HEK293 (cell line): ENCODE results near the gene SLC16A10.

Source experiments
- CTCF ChIA-PET: fragments of 350-600 bp; formaldehyde crosslinking; extraction: SDS; loops from one replicate; lab custom pipeline; 2021; ENCODE audit warnings: antibody characterized with exemption; lab: Yijun Ruan, JAX
- POLR2A ChIA-PET: fragments of 300-600 bp; formaldehyde crosslinking; extraction: SDS; loops from one replicate; lab custom pipeline; 2020; ENCODE audit warnings: antibody characterized with exemption, inconsistent platforms; lab: Yijun Ruan, JAX
- H3K27ac ChIP-seq: fragments of 200-500 bp; sonication (Bioruptor generic); 2 replicates; pipeline ENCODE4 v1.5.1; 2014; ENCODE audit warnings: low read depth, low read length, control low read depth, inconsistent platforms; ENCODE audit errors: extremely low read depth
- H3K36me3 ChIP-seq, 2 experiments: fragments of 200-500 bp in 1 of 2; sonication (Bioruptor generic) in 1 of 2; 1 replicate in 1 of 2; 2 replicates in 1 of 2; pipeline ENCODE4 v1.5.1; 2014 to 2017; ENCODE audit warnings: inconsistent platforms in 2 of 2, low read length in 2 of 2; ENCODE audit not compliant: control insufficient read depth in 2 of 2, insufficient read depth in 1 of 2
- H3K4me1 ChIP-seq: fragments of 200-500 bp; sonication (Bioruptor generic); 2 replicates; pipeline ENCODE4 v1.5.1; 2014; ENCODE audit warnings: mild to moderate bottlenecking, low read length, inconsistent platforms; ENCODE audit not compliant: control insufficient read depth, insufficient read depth
- H3K4me3 ChIP-seq: 2 replicates; pipeline ENCODE4 v1.5.1; 2011; ENCODE audit warnings: low read depth, mild to moderate bottlenecking, control low read depth, low read length, moderate library complexity
- H3K9me3 ChIP-seq: fragments of 200-500 bp; sonication (Bioruptor generic); 2 replicates; pipeline ENCODE4 v1.5.1; 2014; ENCODE audit warnings: low read depth, low read length, inconsistent platforms; ENCODE audit not compliant: control insufficient read depth, insufficient read depth
- BCL11A ChIP-seq: fragments of 450-650 bp; formaldehyde crosslinking; IDR thresholded peaks from 2 replicates; pipeline ENCODE4 v1.5.1; 2016; ENCODE audit warnings: low read depth, missing biosample characterization, missing genetic modification characterization
- BCL6B ChIP-seq: fragments of 450-650 bp; formaldehyde crosslinking; IDR thresholded peaks from 2 replicates; pipeline ENCODE4 v1.5.1; 2017; ENCODE audit warnings: missing biosample characterization, missing genetic modification characterization
- GLI4 ChIP-seq: fragments of 450-650 bp; formaldehyde crosslinking; IDR thresholded peaks from 2 replicates; pipeline ENCODE4 v1.5.1; 2016; ENCODE audit warnings: missing biosample characterization, missing genetic modification characterization
- HIC1 ChIP-seq: fragments of 450-650 bp; formaldehyde crosslinking; IDR thresholded peaks from 2 replicates; pipeline ENCODE4 v1.5.1; 2016; ENCODE audit warnings: missing biosample characterization, missing genetic modification characterization
- RBAK ChIP-seq: fragments of 450-650 bp; formaldehyde crosslinking; IDR thresholded peaks from 2 replicates; pipeline ENCODE4 v1.5.1; 2016; ENCODE audit warnings: missing biosample characterization, missing genetic modification characterization
- ZFP41 ChIP-seq: fragments of 450-650 bp; formaldehyde crosslinking; IDR thresholded peaks from 2 replicates; pipeline ENCODE4 v1.5.1; 2016; ENCODE audit warnings: missing biosample characterization, missing genetic modification characterization, borderline replicate concordance
- ZNF112 ChIP-seq: fragments of 450-650 bp; formaldehyde crosslinking; IDR thresholded peaks from 2 replicates; pipeline ENCODE4 v1.5.0; 2017; ENCODE audit warnings: missing biosample characterization, missing genetic modification characterization
- ZNF157 ChIP-seq: fragments of 450-650 bp; formaldehyde crosslinking; IDR thresholded peaks from 2 replicates; pipeline ENCODE4 v1.5.1; 2016; ENCODE audit warnings: missing biosample characterization, missing genetic modification characterization
- ZNF223 ChIP-seq: fragments of 450-650 bp; formaldehyde crosslinking; IDR thresholded peaks from 2 replicates; pipeline ENCODE4 v1.5.1; 2016; ENCODE audit warnings: missing biosample characterization, missing genetic modification characterization
- ZNF24 ChIP-seq: fragments of 450-650 bp; formaldehyde crosslinking; IDR thresholded peaks from 2 replicates; pipeline ENCODE4 v1.5.1; 2016; ENCODE audit warnings: missing biosample characterization, missing genetic modification characterization
- ZNF391 ChIP-seq: fragments of 450-650 bp; formaldehyde crosslinking; IDR thresholded peaks from 2 replicates; pipeline ENCODE4 v1.5.1; 2016; ENCODE audit warnings: low read depth, missing biosample characterization, missing genetic modification characterization, borderline replicate concordance
- ZNF518A ChIP-seq: fragments of 450-650 bp; formaldehyde crosslinking; conservative IDR thresholded peaks from 2 replicates; pipeline ENCODE4 v1.5.1; 2016; ENCODE audit warnings: low read depth, missing biosample characterization, missing genetic modification characterization
- ZNF670 ChIP-seq: fragments of 450-650 bp; formaldehyde crosslinking; IDR thresholded peaks from 2 replicates; pipeline ENCODE4 v1.5.1; 2016; ENCODE audit warnings: missing biosample characterization, missing genetic modification characterization, low read depth
- ZNF692 ChIP-seq: fragments of 450-650 bp; formaldehyde crosslinking; IDR thresholded peaks from 2 replicates; pipeline ENCODE4 v1.5.1; 2016; ENCODE audit warnings: missing biosample characterization, missing genetic modification characterization
- ZXDB ChIP-seq: fragments of 450-650 bp; formaldehyde crosslinking; IDR thresholded peaks from 2 replicates; pipeline ENCODE4 v1.5.1; 2016; ENCODE audit warnings: missing biosample characterization, missing genetic modification characterization
- TF ChIP-seq, protein P1 (sequence below): fragments of 450-650 bp; formaldehyde crosslinking; IDR thresholded peaks from 2 replicates; pipeline ENCODE4 v1.5.1; 2017; ENCODE audit warnings: missing biosample characterization, missing genetic modification characterization
- TF ChIP-seq, protein P2 (sequence below): fragments of 450-650 bp; formaldehyde crosslinking; IDR thresholded peaks from 2 replicates; pipeline ENCODE4; 2016; ENCODE audit warnings: missing biosample characterization, missing genetic modification characterization

The SLC16A10 gene

GRCh38 chr6:111207141-111207858, 120.0 kb downstream of the SLC16A10 start:
- no peaks in the 10 kb centered on the region for H3K9me3 ChIP-seq
- peaks cover 0 to 13% of the 10 kb centered on the region in 2 experiments; a peak in 1 of 3 replicates for H3K36me3 ChIP-seq
- TF ChIP-seq GLI4 (no peak), HIC1 (tag by site-specific recombination) (no peak), ZNF670 (tag by site-specific recombination) (no peak), ZNF391 (tag by site-specific recombination) (no peak), ZNF112 (no peak), BCL6B (tag by site-specific recombination) (no peak), RBAK (tag by site-specific recombination) (no peak), ZNF157 (tag by site-specific recombination) (no peak), ZXDB (tag by site-specific recombination) (no peak), ZNF223 (tag by site-specific recombination) (no peak)
- TF ChIP-seq, protein P1, sequence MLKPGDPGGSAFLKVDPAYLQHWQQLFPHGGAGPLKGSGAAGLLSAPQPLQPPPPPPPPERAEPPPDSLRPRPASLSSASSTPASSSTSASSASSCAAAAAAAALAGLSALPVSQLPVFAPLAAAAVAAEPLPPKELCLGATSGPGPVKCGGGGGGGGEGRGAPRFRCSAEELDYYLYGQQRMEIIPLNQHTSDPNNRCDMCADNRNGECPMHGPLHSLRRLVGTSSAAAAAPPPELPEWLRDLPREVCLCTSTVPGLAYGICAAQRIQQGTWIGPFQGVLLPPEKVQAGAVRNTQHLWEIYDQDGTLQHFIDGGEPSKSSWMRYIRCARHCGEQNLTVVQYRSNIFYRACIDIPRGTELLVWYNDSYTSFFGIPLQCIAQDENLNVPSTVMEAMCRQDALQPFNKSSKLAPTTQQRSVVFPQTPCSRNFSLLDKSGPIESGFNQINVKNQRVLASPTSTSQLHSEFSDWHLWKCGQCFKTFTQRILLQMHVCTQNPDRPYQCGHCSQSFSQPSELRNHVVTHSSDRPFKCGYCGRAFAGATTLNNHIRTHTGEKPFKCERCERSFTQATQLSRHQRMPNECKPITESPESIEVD (tag by site-specific recombination): no peak
- ChIA-PET POLR2A (no interaction called here), CTCF (interaction anchor here (0.6 to 7.7 kb wide), 4 partner anchors 13 to 767 kb away, joined by 3 to 109 read pairs (median 4); no protein-coding TSS in a partner anchor)
- H3K4me1 ChIP-seq: no peaks in the 10 kb centered on the region
- no peak overlapping the region for H3K27ac ChIP-seq
- H3K4me3 ChIP-seq: no peak overlapping the region

DNA sequence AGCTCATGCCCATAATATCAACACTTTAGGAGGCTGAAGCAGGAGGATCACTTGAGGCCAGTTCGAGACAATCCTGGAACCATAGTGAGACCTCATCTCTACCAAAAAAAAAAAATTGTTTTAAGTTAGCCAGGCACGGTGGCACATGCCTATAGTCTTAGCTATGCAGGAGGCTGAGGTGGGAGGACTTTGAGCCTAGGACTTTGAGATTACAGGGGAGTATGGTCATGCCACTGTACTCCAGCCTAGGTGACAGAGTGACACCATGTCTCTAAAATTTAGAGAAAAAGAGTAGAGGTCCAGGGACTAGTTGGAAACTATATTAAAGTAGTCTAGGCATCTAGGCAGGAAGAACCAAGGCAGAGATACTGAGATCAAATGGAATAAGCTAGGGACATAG, 121.6 kb downstream of the SLC16A10 start:
- POLR2A ChIA-PET: interaction anchor here (0.6 kb wide), 1 partner anchor 86 kb away, joined by 3 read pairs; no protein-coding TSS in a partner anchor
- Histone ChIP-seq H3K9me3 (no peaks in the 10 kb centered on the region), H3K4me3 (no peak overlapping the region), H3K27ac (no peak overlapping the region), H3K36me3 (peaks cover 0 to 13% of the 10 kb centered on the region in 2 experiments; a peak in 1 of 3 replicates), H3K4me1 (no peaks in the 10 kb centered on the region)
- CTCF ChIA-PET: interaction anchor here (0.6 to 7.7 kb wide), 17 partner anchors 9 to 834 kb away, joined by 3 to 109 read pairs (median 7); a partner anchor contains a TSS
- TF ChIP-seq BCL11A (tag by site-specific recombination) (no peak), ZNF518A (tag by site-specific recombination) (no peak), ZNF24 (tag by site-specific recombination) (no peak), ZFP41 (tag by site-specific recombination) (no peak), ZNF692 (tag by site-specific recombination) (no peak)
- TF ChIP-seq, protein P2, sequence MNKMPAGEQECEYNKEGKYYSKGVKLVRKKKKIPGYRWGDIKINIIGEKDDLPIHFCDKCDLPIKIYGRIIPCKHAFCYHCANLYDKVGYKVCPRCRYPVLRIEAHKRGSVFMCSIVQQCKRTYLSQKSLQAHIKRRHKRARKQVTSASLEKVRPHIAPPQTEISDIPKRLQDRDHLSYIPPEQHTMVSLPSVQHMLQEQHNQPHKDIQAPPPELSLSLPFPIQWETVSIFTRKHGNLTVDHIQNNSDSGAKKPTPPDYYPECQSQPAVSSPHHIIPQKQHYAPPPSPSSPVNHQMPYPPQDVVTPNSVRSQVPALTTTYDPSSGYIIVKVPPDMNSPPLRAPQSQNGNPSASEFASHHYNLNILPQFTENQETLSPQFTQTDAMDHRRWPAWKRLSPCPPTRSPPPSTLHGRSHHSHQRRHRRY (tag by site-specific recombination): no peak
